AG10803 (cell line): ENCODE results near the gene STUM.
A peak's percentile ranks its signal among the peaks of the same experiment; 100 is the strongest.

Experiments
- DNase-seq: peaks from one replicate; pipeline ENCODE4 v3.0.0; 2010; ENCODE audit warnings: low read depth
- H3K4me3 ChIP-seq: 2 replicates; pipeline ENCODE4 v1.5.1; 2011; ENCODE audit warnings: mild to moderate bottlenecking, low read length, control low read depth
- TF ChIP-seq, protein P1 (sequence below): conservative IDR thresholded peaks from 2 replicates; pipeline ENCODE4 v1.5.1; 2011; ENCODE audit warnings: mild to moderate bottlenecking, low read length, control low read depth, inconsistent platforms

The STUM gene

DNA sequence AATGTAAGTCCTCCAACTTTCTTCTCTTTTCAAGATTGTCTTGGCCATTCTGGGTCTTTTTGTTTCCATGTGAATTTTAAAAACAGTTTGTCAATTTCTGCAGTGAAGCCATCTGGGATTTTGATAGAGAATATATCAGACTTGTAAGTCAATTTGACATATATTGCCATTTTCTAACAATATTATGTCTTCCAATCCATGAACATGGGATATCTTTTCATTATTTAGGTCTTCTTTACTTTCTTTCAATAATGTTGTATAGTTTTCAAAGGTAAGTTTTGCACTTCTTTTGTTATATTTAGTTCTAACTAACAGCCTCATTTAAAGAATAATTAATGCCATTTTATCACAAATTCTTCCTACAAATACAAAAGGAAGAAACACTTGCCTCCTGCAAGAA is 73.4 kb downstream of the STUM start:
- TF ChIP-seq, protein P1, sequence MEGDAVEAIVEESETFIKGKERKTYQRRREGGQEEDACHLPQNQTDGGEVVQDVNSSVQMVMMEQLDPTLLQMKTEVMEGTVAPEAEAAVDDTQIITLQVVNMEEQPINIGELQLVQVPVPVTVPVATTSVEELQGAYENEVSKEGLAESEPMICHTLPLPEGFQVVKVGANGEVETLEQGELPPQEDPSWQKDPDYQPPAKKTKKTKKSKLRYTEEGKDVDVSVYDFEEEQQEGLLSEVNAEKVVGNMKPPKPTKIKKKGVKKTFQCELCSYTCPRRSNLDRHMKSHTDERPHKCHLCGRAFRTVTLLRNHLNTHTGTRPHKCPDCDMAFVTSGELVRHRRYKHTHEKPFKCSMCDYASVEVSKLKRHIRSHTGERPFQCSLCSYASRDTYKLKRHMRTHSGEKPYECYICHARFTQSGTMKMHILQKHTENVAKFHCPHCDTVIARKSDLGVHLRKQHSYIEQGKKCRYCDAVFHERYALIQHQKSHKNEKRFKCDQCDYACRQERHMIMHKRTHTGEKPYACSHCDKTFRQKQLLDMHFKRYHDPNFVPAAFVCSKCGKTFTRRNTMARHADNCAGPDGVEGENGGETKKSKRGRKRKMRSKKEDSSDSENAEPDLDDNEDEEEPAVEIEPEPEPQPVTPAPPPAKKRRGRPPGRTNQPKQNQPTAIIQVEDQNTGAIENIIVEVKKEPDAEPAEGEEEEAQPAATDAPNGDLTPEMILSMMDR = no peak
- DNase-seq = no peak
- H3K4me3 ChIP-seq = no peak overlapping the region

DNA sequence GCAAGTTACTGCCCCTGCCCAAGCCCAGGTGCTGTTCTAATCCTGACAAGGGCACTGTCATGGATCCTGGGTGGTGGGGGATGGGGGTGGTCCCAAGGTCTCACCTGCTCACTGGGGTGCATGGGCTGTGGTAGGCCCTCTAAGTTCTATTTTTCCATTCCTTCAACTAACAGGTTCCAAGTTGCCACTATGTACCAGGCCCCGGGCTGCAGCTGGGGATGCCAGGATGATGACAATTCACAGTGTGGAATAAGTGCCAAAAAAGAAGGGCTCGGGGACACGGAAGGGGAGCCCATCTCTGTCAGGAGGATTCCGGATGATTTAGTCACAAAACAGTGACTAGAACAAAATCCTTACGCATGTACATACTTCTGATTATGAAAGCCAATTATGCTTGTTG is 76.0 kb downstream of the STUM start:
- TF ChIP-seq, protein P1 = no peak
- peak; percentile 70 for DNase-seq
- H3K4me3 ChIP-seq = no peak overlapping the region

DNA sequence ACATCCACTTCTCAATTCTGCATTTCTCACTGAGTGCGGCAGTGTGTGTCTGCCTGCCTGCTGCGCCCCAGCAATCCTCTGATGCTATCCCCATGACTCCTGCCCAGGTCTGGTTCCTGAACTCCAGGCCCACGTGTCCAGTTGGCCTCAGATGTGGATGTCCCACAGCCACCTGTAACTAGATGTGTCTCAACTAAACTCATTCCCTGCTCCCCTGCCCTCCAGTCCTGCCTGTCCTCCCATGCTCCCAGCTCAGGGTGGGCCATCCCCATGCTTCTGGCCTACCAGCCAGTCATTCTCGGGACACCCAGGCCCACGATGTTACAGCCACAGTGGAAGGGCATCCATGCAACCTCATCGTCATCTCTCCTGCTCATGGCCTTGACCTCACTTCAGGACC is 76.8 kb downstream of the STUM start:
- no peak for DNase-seq

DNA sequence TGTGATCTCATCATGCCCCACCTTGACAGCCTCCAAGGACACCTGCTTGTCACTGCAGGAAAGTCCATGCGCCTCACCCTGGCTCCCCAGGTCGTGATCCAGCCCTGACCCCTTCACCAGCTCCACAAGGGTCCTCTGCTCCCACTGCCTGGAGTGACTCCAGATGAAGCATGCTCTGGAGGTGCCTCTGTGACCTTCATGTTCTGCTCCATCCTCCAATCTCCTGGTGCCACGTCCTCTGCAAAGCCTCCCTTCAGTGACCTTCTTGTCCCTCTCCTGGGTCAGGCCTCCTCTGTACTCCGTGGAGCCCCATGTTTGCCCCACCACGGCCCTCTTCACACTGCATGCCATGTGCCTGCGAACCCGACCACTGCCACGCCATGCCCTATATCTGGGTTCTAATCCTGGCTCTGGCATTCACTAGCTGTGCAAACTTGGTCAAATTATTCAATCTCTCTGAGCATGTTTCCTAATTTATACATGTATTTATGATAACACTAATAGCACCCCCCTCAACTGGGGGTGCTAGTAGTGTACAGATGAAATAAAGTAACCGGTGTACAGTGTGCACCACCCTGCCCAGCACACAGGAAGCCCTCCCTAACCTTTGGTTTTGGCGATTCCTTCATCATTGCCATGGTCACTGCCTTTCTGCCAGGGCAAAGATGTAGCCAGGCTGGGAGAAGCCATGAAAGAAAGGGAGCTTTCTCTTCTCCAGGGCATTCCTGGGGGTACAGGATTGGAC is 77.4 kb downstream of the STUM start:
- no peak for DNase-seq

More for the DNA sequence above, 76.8 kb downstream of the STUM start:
- no peak overlapping the region for H3K4me3 ChIP-seq
- TF ChIP-seq, protein P1 = no peak

DNA sequence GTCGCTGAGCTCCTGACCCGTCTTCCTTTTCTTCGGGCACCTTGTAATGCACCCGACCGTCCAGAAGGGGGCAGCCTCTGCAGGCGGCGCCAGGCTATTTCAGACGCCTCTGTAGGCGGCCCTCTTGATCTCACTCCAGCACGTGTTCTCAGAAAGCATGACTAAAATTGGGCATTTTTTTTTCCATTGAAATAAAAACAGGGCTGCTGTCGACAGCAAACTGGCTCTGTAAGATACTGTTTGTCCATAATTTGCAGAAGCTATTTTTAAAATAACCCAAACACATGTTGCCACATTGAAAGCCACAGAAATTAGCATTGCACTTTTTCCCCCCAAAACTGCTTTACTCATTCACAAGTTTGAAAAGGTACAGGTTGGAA is 78.0 kb downstream of the STUM start:
- H3K4me3 ChIP-seq = no peak overlapping the region
- TF ChIP-seq, protein P1 = peak; percentile 84
- DNase-seq = peak; percentile 59

More for the DNA sequence above, 77.4 kb downstream of the STUM start:
- TF ChIP-seq, protein P1 = no peak
- no peak overlapping the region for H3K4me3 ChIP-seq

DNA sequence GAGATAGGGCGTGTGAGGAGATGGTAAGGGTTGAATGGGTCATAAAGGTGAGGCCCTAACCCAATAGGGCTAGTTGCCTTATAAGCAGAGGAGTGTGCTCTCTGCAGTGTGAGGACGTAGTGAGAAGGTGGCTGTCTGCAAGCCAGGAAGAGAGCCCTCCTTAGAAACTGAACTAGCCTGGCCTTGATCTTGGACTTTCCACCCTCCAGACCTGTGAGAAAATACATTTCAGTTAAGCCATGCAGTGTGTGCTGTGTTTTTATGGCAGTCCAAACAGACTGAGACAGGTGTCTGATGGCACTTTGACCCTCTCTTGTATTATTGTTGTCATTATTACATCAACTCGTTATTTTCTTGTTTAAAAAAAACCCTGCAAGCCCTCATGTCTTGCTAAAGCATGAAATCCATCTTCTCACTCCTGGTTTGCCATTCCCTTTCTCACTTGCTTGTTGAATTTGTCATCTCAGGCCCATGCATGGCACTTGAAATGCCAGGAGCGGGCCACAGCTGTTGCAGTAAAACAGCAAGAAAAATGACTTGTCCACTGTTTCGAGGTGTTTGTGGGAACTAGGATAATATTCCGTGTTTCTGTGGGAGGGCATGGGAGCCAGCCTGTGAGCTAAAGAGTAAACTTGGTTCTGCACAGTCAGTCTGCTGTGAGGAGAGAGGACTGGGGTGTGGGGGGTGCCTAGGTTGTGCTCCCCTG is 78.6 kb downstream of the STUM start:
- no peak for DNase-seq

More for the DNA sequence above, 78.6 kb downstream of the STUM start:
- TF ChIP-seq, protein P1 = no peak
- H3K4me3 ChIP-seq = no peak overlapping the region
